HTR-8/SVneo (cell line): Measurements from ENCODE around the gene GPHA2.

ENCODE experiments used
- DNase-seq: peaks from one replicate; pipeline ENCODE4 v3.0.0; 2011; ENCODE audit warnings: low spot score, mixed read lengths; ENCODE audit not compliant: insufficient read length
- FAIRE-seq: peaks from 2 replicates; lab custom pipeline; 2011; peaks lifted over from hg19 to GRCh38; lab: Jason Lieb, UNC

Gene GPHA2

DNA sequence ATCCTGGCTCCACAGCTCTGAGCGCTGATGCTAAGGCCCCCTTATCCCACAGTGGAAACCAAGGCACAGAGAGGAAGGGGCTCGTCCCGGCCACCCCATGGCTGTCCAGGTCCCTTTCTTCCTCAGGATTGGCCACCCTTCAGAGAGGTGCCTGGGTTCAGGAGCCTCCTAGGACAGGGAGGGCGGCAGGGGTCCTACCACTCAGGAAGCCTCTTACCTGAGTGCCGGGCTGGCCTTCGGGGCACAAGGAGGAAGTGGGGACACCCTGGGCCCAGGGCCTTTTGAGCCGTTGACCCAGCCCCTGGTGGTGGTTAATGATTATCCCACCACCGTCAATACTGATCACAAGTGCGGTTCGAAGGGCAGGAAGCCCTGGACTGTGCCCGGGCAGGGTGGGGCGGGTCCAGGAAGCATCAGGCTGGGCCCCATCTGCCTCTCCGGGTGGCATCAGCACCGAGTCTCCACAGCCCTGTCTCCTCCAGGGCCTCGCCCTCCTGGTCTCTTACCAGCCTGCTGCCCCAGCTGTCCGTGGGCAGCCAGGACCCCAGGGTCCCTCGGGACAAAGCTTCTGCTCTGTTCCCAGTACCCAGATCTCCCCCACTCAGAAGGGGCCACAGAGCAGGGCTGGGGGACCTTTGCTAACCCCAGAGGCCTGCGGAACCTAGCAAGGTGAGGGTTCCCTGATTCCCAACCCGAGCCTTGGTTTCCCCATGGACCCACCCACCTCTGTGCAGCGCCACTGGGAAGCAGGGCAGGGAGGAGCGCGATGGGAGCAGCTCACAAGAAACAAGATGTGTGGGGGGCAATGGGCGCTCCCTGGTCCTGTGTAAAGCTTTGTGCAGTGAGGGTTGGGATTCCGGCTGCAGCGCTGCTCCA, 42.3 kb downstream of the GPHA2 start:
- DNase-seq (no peak), FAIRE-seq (no peak)

DNA sequence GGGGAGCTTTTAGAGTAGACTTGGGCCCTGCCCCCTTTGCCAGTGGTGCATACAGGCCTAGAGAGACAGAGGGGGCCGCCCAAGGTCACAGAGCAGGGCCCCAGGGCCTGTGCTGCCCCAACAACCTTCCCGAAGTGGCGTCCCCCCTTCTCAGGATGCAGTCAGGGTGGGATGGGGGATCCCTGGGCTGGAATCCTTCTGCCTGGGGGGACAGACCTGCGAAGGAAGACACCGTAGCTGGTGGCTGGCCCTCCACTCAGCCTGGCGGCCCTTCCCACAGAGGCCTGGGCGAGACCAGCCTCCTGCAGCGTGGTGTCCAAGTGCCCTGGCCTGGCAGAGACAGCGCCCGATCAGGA, 42.9 kb downstream of the GPHA2 start:
- DNase-seq = no peak
- no peak for FAIRE-seq

DNA sequence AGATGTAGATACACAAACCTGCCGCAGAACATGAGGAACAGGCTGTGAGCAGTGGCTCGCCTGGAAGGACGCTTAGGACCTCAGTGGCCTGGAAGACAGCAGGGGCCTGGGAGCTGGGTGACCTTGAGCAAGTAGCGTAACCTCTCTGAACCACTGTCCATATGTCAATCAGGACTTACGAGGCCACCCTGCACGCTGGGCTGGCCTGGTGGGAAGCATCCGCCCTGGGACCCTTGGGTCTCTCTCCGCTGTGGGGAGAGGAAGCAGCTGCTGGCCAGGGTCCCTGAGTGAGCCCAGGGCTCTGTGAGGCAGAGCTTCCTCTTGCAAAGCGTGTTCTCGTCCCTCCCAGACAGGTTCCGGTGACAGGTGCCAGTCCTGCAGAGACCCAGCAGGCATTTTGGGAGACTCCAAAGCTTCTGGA, 43.3 kb downstream of the GPHA2 start:
- DNase-seq (no peak), FAIRE-seq (no peak)

DNA sequence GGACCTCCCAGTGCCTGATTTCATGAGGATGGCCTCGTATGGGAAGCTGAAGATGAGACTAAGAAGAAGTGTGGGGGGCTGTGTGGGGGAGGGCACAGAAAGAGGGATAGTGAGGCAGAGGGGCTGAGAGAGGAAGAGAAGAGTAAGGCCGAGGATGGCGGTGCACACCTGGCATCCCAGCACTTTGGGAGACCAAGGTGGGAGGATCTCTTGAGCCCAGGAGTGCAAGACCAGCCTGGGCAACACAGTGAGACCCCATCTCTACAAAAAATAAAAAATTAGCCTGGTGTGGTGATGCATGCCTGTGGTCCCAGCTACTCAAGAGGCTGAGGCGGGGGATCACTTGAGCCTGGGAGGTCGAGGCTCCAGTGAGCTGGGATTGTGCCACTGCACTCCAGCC, 43.8 kb downstream of the GPHA2 start:
- FAIRE-seq = no peak
- no peak for DNase-seq

DNA sequence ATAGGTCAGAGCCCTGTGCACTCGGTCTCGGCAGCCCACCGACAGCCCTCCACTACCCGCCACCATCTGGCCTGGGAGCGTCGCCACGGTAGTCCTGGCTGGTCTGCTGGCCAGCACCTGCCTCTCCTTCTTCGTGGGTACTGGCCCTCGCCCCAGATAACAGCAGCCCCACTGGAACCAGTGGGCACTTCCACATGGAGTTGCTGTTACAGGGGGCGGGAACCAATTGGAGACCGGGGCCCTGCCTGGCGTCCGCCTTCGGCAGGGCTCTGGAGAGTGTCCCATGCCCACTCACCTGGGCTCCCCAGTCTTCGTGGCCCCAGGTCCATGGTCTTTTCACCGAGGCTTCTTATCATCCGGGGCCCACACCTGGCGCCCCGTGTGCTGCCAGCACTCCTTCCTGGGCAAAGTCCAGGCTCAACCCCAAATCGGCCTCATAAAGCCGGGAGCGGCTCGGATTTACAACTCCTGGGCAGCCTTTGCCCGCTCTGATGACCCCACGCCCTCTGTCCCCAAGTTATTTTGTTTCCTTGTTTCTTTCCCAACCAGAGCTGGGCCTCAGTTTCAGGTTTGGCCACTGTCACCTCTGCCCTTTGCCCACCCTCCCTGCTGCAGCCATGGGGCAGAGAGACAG, 44.4 kb downstream of the GPHA2 start:
- no peak for FAIRE-seq
- DNase-seq = no peak

DNA sequence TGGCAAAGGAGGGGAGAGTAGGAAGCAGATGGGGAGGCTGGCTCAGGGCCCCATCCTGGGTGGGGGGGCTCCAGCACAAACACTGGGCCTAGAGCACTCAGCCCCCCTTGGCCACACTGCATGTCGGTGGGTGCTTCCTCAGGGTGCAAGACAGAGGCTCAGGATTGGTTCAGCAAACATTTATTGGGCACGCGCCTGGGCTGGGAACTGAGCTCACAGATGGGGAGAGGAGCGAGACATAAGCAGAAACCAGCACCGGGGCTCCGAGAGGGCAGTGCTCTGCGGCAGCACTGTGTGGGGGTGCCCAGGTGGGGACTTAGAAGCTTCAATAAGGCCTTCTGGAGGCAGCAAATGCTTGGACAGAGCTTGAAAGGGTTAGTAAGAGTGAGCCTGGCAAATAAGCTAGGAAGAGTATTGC, 45.2 kb downstream of the GPHA2 start:
- FAIRE-seq = no peak
- DNase-seq = no peak

DNA sequence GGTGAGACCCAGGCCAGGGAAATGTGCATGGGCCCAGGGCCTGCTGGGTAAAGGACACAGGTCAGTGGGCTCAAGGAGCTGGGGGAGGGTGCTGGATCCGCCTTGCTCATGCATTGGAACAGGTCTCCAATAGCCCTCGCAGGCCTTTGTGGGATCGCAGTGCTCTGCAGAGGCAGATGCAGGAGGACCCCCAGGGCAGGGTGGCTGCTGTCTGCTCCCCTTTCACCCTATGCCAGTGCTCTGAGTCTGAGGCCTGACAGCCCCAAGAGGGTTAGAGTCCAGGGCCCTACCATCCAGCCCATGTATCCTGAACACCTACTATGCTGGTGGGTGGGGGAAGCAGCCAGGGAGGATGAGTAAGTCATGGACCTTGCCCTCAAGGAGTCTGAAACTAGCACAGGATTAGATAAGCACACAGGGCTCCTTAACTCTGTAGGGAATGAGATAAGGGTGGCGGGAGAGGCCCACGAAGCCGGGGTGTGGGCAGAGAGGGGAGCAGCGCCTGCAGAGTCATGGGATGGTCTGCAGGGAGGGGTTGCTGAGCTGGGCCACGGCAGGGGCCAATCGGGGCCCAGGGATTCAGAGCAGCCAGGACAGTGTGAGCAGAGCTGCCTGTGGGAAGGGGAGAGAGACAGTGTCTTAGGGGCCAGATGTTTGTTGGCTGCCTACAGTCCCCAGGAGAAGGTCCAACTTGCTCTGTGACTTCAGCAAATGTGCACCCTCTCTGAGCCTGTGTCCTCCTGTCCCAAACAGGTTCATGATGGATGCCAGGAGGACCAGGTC, 46.8 kb downstream of the GPHA2 start:
- FAIRE-seq (no peak), DNase-seq (no peak)

DNA sequence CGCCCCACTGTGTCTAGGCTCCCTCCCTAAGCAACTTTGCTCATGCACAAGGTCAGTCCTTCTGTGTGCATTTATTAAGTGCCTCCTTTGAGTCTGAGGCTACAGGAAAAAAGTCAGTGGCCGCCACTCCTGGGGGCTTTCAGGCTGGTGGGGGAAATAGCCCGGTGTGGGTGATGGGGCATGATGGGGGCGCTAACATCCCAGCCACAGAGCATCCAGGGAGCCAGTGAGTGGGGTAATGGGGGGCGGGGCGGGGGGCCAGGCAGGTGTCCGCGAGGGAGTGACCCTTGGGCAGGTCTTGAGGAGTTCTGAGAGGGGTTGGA, 47.3 kb downstream of the GPHA2 start:
- DNase-seq = no peak
- no peak for FAIRE-seq

DNA sequence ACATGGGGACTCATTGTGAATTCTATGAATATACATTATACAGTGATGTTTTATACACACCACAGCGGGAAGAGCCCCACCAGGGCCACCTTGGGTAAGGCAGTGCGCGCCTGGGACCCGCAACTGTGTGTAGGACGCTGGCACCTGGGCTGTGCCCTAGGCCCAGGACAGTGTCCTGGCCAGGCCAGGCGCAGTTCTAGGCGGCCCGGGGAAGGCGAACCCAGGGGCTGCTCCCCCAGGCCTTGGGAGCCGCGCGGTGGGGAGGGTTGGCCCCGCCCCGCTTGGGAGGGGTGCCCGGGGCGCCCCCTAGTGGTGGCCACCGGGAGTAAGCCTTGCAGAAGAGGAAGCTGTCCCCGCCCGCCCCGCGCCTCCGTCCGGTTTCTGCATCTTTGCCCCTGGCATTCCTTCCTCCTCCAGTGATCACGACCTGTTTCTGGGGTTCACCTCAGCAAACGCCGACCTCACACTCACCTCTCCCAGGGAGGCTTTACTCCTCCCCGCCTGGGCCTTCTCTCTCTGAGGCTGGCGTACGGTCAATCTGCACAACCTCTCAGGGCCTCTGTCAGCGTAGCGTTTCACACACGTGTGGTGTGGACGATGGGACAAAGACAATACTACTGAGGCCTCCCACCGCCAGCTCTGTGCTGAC, 47.8 kb downstream of the GPHA2 start:
- FAIRE-seq (no peak), DNase-seq (peak; percentile 63)

DNA sequence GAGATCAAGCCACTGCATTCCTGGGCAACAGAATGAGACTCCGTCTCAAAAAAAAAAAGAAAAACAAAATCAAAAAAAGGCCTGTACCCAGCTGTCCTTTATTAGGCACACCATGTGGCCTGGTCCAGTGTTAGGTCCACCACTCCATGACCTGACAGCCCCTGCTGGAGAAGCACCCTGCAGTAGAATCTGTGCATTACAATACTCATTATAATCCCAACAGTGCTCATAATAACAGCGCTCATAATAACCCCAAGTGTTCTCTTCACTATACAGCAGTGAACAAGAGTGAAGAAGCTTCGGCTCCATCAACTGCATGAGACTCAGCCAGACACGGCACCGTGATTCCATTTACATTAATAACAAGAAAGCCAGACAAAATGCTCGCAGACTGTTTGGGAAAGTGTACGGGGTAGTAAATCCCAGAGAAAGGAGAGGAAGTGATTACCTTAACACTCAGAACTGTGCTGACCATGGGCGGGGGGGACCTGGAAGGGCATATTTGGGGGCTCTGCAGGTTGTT, 48.4 kb downstream of the GPHA2 start:
- FAIRE-seq (no peak), DNase-seq (no peak)

DNA sequence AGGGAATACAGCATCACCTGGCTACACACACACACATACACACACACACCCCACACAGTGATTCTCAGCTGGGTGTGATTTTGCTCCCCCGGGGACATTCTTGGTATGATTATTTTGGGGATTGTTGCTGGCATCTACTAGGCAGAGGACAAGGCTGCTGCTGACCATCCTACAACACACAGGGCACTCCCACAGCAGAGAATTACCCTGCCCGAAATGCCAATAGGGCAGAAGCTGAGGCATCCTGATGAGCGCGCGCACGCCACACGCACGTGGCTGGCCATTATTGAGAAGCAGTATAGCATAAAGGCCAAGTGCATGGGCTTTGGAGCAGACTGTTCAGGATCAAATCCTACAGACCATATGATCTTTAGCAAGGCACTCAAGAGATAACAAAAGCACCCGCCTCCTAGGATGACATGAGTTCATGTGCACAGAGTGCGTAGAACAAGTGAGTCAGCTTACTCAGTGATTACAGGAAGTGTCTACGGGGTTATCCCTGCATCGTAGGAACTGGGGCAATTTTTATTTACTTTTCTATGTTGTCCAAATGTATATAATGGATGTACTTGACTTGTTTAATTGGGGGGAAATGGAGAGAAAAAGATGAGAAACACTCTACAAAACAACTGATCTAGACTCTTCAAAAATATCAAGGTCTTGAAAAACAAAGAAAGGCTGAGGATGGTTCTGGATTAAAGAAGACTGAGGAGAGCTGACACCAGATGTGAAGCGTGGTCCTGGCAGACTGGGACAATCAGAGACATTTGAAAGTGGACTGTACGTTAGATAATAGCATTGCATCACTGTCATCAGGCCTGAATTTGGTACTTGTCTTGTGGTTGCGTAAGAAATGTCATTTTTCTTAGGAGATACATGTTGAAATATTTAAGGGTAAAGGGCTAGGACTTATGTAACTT, 50.1 kb downstream of the GPHA2 start:
- DNase-seq = no peak
- FAIRE-seq = no peak
